Frontal cortex (tissue), 4 donors: ENCODE data around the gene MUC5AC. TPM values are rescaled to one million over a fixed set of nuclear protein-coding genes. Genes with fewer than 3 reads are reported as not detected.
"Not testable (repeated sequence)": the region's sequence is repeated elsewhere in the genome, so short reads cannot be mapped to it uniquely, and the experiment has no call there.

Experiments used
- DNase-seq, 2 donors: peaks; one replicate each; pipeline ENCODE4 v3.0.0; 2012; ENCODE audit warnings: low spot score in 2 of 2
- FAIRE-seq: peaks from 2 replicates; lab custom pipeline; 2012; peaks lifted over from hg19 to GRCh38; lab: Jason Lieb, UNC
- total RNA-seq: library from RNA; depleted of rRNA; stranded (reverse); fragments of >200 nt; gene quantifications from one replicate; pipeline ENCODE4 v1.2.3, GENCODE V29; 2014
- donor health status: control.
- donor health status: control.
- donor health status: control.

Gene MUC5AC
- total RNA-seq, 1 donor from 2014 or later, result not detected

- no peak for DNase-seq
- FAIRE-seq, result no peak
These were observed 18.2 kb upstream of the MUC5AC start for GRCh38 chr11:1139441-1140083.

DNA sequence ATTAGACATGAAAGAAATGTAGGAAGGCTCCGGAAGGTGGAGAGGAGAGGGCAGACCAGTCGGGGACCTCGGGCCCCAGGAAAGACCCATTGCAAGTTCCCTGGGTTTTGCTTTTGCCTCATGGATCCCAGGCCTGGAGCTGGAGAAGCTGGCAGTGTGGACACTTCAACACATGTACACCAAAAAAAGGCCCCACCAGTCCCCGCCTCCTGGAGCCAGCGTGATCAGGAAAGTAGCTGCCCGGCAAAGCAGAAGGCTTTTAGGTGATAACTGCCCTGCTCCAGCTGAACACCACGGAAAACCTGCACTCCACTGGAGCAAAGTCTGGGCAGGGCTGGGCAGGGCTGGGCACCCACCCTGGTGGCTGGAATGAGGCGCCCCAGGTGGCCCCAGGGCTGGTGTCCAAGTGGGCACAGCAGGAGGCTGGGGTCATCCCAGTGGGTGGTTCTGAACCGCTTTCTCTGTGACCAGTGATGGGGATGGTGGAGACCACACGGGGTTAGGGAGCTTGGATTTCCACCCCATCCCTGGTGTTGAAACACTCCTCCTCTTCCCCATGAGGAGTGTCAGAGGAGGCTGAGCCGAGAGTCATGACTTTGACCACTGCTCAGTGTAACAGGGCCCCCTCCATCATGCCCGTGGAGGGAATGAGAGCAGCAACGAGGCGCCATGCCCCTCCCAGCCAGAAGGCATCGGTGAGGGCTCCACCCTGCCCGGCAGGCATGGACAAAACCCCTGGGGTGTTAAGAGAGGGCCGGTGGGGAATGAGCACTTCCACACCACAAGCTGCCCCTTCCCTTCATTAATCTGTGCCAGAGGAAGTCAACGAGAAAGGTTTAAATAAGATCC is 16.9 kb upstream of the MUC5AC start:
- DNase-seq (no peak), FAIRE-seq (no peak)

DNA sequence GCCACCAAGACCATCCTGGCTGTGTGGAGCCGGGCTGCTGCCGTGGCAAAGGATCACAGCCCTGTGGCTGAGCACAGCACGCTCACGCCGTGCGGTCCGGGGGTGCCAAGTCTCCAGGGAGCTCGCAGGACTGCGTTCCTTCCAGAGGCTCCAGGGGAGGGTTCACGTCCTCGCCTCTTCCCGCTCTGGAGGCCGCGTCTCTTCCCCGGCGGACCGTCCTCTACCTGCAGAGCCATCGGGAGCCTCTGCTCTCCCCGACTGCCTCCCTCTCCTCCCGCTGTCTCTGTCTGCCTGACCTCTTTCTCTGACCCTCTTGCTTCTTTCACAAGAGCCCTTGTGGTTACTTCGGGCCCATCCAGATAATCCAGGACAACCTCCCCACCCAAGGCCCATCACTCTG is 11.4 kb upstream of the MUC5AC start:
- DNase-seq, result no peak

GRCh38 chr11:1147792-1148191 is 10.0 kb upstream of the MUC5AC start:
- FAIRE-seq, result no peak
- no peak for DNase-seq

More for the DNA sequence above, 11.4 kb upstream of the MUC5AC start:
- no peak for FAIRE-seq

DNA sequence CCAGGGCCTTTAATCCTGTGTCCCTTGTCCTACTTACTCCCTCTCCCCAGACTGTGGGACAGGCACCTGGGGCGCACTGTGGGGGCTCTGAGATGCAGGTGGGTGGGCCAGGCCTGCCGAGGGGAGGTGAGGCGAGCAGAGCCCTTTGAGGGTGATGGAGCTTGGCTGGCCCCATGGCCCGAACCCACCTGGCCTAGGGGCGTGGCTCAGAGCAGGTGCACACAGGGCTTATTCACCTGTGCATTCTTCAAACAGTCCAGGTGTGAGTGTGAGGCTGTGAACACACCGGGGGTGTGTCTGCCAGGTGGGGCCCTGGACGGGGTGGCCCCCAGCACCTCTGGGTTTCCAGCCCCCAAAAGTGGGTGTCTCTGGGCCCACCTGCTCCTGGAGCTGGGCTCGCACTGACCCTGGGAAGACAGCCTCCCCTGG is 9.0 kb upstream of the MUC5AC start:
- no peak for DNase-seq
- FAIRE-seq, result no peak

DNA sequence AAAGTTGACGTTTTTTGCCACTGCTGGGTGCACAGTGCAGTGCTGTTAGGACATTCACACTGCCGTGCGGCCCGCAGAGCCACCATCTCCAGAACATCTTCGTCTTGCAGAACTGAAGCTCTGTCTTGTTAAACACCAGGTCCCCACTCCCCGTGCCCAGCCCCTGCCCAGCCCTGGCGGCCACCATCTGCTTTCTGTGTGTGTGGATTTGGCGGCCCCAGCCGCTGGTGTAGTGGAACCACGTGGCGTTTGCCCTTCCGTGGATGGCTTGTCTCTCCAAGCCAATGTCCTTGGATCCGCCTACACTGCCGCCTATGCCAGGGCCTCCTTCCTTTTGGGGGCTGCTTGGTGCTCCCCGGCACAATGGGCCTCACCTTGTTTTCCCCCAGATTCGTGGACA is 8.2 kb upstream of the MUC5AC start:
- DNase-seq (no peak), FAIRE-seq (no peak)

GRCh38 chr11:1150116-1150515 is 7.6 kb upstream of the MUC5AC start:
- FAIRE-seq (no peak), DNase-seq (no peak)

DNA sequence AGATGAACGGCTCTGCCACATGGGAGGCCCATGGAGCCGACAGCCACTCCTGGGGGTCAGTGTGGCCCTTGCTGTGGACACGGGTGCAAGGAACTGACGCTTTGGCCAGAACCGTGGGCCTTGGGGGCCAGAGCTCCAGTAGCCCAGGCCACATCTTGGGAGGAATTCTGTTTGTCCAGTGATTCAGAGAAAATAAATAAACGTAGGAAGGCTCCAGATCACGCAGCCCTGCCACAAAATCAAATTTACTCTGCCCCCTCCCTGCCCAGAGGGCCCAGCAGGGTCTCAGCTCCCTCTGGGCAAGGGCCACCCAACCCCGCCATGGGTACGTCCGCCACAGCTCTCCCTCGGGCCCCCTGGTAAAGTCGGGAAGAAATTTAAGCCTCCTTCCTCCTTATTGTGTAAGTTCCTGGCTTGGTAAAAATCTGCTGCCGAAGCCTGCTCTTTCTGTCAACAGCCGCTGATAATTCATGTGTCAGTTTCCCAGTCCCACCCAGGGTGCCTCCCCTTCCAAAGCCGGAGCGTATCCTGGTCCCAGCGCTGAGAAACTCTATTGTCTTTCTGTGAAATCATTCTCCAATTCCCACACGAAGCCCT is 6.9 kb upstream of the MUC5AC start:
- FAIRE-seq (no peak), DNase-seq (no peak)

DNA sequence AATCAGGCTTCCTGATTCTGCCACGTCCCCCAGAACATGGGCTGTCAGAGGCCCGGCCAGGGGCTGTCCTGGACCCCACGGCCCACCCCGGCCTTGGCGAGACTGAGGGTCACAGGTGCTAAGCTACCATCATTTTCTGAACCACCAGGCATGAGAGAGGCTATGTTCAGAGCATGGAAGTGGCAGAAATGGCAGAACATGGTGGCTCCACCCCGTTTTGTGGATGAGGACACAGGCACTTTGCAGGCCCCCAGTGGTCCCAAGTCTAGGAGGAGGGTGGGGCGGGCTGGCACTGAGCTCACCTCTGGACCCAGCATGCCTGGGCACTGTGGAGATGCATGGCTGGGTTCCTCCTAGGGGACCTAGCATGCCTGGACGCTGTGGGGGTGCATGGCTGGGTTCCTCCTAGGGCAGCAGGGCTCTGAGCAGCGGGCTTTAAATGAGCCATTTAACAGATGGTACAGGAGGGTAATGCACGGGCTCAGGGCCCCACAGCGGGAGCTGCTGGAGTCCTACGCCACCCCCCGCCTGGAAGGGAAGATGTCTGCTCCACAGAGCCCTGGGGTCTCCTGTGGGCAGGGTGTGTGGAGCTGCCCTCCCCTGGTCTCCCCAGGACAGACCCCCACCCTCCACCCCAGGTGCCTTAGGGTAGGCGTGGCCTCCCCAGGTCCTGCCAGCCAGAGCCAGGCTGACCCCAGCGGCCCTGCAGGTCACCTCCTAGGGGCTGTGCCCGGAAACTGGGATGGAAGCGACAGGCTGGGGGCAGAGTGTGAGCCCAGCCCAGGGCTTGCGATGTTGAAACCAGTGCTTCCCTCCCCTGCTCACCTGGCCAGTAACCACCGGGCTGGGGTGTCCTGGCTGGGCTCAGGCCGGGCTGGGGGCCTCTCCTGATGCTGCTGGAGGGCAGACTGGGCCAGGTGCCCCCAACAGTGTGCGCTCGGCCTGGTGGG is 6.1 kb upstream of the MUC5AC start:
- no peak for FAIRE-seq
- DNase-seq, result no peak

- FAIRE-seq (no peak), DNase-seq (no peak)
These were observed 5.2 kb upstream of the MUC5AC start for GRCh38 chr11:1152316-1153104.

DNA sequence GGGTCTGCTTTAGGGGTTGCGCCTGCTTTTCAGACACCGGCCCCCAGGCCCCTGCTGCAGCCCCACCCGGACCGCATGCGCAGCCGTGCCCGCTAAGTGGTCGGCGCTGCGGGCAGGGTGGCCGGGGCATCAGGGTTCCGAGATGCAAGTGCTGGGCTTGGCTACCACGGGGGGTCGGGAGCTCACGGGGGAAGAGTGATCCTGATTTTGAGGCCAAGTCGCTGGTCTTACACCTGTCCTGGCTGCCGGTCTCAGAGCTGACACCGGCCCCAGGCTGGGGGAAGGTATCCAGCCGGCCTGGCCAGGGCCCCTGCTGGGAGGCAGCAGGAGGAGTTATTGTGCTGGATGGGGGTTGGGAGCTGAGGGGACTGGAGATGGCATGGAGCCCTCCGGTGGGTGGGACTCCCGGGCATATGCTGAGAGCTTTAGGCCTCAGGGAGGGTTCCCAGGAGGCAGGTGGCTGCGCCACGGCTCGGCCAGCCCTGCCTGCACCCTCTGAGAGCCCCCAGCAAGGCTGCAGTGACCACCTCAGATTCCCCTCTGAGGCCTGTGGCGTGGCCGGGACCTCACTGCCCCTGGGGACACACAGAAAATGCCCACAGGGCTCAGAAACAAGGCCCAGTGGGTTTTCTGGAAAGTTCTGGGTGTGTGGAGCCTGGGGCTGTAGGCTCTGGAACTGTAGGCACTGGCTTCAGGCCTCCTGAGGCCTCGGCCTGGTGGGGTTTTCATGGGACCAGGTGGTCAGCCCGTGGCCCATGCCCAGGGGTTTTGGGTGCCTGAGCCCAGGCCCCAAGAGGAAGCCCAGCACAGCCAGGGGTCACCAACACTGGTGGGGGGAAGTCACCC is 4.4 kb upstream of the MUC5AC start:
- DNase-seq, result no peak

DNA sequence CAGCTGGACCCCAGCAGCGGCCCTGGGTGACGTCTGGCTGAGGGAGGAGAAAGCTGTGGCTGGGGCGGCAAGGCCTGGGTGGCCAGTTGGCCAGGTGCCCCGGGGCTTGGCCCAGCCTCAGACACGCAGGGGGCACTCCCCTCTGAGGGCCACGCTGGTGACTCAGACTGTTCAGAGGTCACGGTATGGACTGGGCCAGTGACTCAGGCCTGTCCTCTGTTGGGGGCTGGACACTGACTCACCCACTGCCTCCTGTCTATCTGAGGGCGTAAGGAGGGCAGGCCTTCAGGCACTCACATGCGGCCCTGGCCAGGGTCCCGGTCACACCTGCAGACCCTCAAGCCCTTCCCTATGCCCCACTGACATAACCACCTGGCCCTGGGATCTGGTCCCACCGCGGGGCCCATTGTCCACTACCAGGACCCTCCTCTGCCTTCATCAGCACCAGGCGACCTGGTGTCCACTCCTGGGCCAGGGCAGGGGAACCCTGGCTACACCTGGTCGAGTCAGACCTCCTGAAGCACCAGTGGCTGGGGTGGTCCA is 3.7 kb upstream of the MUC5AC start:
- DNase-seq, result no peak
- FAIRE-seq, result no peak

More for the DNA sequence above, 4.4 kb upstream of the MUC5AC start:
- FAIRE-seq, result no peak

DNA sequence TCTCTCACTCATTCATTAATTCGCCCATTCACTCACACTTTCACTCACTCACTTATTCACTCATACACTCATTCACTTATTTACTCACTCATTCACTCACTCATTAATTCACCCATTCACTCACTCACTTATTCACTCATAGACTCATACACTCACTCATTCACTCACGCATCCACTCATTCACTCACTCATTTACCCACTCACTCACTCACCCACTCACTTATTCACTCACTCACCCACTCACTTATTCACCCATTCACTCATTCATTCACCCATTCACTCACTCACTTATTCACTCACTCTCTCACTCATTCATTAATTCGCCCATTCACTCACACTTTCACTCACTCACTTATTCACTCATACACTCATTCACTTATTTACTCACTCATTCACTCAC is 3.1 kb upstream of the MUC5AC start:
- not testable (repeated sequence) for DNase-seq, FAIRE-seq

- FAIRE-seq, result no peak
- no peak for DNase-seq
These were observed 2.5 kb upstream of the MUC5AC start for GRCh38 chr11:1155274-1155693.

GRCh38 chr11:1156506-1157340 is 1.0 kb upstream of the MUC5AC start:
- DNase-seq, result no peak
- no peak for FAIRE-seq

DNA sequence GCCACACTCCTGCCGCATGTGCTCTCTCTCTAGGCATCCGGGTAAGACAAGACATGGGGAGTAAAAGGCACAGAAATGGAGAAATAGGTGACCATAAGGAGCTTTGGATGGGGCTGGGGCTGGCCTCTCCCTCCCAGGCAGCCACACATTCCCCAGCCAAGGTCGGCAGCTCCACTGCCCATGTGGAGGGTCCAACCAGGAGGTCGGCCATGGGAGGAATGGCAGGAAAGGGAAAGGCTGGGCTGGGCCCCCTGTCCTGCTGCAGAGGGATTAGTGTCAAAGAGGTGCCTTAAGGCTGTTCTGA is 460 bp upstream of the MUC5AC start:
- FAIRE-seq (no peak), DNase-seq (no peak)
